Keratinocyte (primary cell): ENCODE data around the gene NFIC.
A peak's percentile ranks its signal among the peaks of the same experiment; 100 is the strongest.

ENCODE experiments used
- EZH2 ChIP-seq: IDR thresholded peaks from one replicate; pipeline ENCODE4 v1.6.1; 2012; ENCODE audit warnings: inconsistent platforms, mild to moderate bottlenecking, low read length, moderate library complexity
- TF ChIP-seq, protein P1 (sequence below), 3 experiments: IDR thresholded peaks in 1 of 3; conservative IDR thresholded peaks in 1 of 3; optimal IDR thresholded peaks in 1 of 3; 2 replicates in 2 of 3; 3 replicates in 1 of 3; pipeline versions ENCODE3 to v1.5.1; 2011; ENCODE audit warnings: low read length in 3 of 3, mild to moderate bottlenecking in 3 of 3, moderate library complexity in 2 of 3, control low read depth in 1 of 3, inconsistent platforms in 1 of 3; ENCODE audit not compliant: insufficient read depth in 2 of 3; ENCODE audit errors: extremely low read depth in 1 of 3

DNA sequence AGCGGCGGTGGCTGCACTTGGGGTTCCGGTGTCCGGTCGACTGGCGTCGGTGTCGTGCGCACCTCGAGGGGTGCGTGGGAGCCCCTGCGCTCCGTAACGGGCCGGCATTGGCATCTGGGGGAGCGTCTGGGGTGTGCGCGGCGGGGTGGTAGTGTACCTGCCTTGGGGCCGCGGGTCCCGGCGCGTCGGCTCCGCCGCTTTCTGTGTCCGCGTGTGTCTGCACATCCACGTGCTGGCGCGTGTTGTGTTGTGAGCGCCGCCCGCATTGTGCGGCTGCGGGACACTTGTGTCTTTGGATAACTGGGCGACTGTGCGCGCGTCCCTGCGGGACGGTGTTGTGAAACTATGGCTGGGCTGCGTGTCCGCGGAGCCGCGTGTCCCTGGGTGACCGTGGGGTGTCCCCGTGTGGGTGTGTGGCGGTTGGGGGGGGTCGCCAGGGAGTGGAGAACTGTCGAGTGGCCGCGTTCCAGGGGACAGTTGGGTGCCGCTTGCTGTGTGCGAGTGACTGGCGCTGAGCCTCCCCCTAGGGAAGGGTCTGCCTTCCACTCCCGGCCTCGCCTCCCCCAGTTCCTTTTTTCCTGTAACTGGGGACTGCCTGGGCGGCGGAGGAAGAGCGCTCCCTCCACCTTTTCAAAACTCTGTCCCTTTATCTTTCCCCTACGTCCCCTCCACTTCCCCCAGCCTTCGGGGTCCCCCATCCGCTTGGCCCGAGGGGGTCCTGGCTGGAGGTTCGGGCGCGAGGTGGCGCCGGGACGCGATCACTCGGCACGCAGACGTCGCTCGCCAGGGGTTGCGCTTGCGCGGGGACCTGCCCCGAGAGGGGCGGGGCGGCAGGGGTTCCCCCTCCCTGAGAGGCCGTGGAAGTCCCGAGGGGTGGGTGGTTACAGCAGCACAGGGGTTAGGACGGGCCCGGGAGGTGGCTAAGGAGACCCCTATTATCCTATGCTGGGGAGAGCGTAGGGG, 5.7 kb upstream of the NFIC start:
- TF ChIP-seq, protein P1, sequence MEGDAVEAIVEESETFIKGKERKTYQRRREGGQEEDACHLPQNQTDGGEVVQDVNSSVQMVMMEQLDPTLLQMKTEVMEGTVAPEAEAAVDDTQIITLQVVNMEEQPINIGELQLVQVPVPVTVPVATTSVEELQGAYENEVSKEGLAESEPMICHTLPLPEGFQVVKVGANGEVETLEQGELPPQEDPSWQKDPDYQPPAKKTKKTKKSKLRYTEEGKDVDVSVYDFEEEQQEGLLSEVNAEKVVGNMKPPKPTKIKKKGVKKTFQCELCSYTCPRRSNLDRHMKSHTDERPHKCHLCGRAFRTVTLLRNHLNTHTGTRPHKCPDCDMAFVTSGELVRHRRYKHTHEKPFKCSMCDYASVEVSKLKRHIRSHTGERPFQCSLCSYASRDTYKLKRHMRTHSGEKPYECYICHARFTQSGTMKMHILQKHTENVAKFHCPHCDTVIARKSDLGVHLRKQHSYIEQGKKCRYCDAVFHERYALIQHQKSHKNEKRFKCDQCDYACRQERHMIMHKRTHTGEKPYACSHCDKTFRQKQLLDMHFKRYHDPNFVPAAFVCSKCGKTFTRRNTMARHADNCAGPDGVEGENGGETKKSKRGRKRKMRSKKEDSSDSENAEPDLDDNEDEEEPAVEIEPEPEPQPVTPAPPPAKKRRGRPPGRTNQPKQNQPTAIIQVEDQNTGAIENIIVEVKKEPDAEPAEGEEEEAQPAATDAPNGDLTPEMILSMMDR (optimal IDR thresholded peaks at IDR 0.05 in 1 of 3, IDR thresholded peaks at IDR 0.05 in 1 of 3, conservative IDR thresholded peaks at IDR 0.05 in 1 of 3; ENCODE audit: extremely low read depth in 1 of 3, insufficient read depth in 2 of 3, low read length in 3 of 3), result peak in 1 of 3 experiments; percentile 52
- no peak for TF ChIP-seq EZH2
